GM23338 (cell line): ENCODE results near the gene PHF20.

Source experiments
- CTCF ChIP-seq, 2 experiments: fragments of 200-600 bp in 1 of 2; sonication (generic) in 1 of 2; conservative IDR thresholded peaks; 2 replicates each; pipeline versions ENCODE4 v1.5.1 to v1.6.1; 2016 to 2017; ENCODE audit warnings: antibody characterized with exemption in 2 of 2, low read depth in 2 of 2, mild to moderate bottlenecking in 2 of 2, moderate library complexity in 1 of 2
- EZH2 ChIP-seq: fragments of 200-600 bp; sonication (generic); IDR thresholded peaks from one replicate; pipeline ENCODE4 v1.8.0; 2017; ENCODE audit warnings: antibody characterized with exemption, mild to moderate bottlenecking, low read depth; ENCODE audit not compliant: unreplicated experiment
- EZH2phosphoT487 ChIP-seq: fragments of 200-600 bp; sonication (generic); IDR thresholded peaks from one replicate; pipeline ENCODE4 v1.8.1; 2018; ENCODE audit warnings: antibody characterized with exemption; ENCODE audit not compliant: unreplicated experiment
- ZNF331 ChIP-seq: fragments of 250-450 bp; sonication (Bioruptor Pico); IDR thresholded peaks from 2 replicates; pipeline ENCODE4 v1.5.0; 2020; ENCODE audit warnings: low read depth, mild to moderate bottlenecking, moderate library complexity
- TF ChIP-seq, protein P1 (sequence below): IDR thresholded peaks from 2 replicates; pipeline ENCODE4 v1.6.1; 2016; ENCODE audit warnings: antibody characterized with exemption

- TF ChIP-seq CTCF (conservative IDR thresholded peaks at IDR 0.05; ENCODE audit: low read depth in 2 of 2), result no peak
- no peak for TF ChIP-seq EZH2phosphoT487
- TF ChIP-seq, protein P1, sequence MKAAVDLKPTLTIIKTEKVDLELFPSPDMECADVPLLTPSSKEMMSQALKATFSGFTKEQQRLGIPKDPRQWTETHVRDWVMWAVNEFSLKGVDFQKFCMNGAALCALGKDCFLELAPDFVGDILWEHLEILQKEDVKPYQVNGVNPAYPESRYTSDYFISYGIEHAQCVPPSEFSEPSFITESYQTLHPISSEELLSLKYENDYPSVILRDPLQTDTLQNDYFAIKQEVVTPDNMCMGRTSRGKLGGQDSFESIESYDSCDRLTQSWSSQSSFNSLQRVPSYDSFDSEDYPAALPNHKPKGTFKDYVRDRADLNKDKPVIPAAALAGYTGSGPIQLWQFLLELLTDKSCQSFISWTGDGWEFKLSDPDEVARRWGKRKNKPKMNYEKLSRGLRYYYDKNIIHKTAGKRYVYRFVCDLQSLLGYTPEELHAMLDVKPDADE, result no peak
- TF ChIP-seq EZH2, result no peak
- no peak for TF ChIP-seq ZNF331 (CRISPR knock-in tag)
These were observed 146.2 kb downstream of the PHF20 start for GRCh38 chr20:35918021-35918420.
